ENCODE data around the gene CITED4. TPM values are rescaled to one million over a fixed set of nuclear protein-coding genes. Genes with fewer than 3 reads are reported as not detected.

CITED4 gene
- total RNA-seq, 1 experiment from 2014 or later = 9.5 TPM

- TF ChIP-seq, protein P1, sequence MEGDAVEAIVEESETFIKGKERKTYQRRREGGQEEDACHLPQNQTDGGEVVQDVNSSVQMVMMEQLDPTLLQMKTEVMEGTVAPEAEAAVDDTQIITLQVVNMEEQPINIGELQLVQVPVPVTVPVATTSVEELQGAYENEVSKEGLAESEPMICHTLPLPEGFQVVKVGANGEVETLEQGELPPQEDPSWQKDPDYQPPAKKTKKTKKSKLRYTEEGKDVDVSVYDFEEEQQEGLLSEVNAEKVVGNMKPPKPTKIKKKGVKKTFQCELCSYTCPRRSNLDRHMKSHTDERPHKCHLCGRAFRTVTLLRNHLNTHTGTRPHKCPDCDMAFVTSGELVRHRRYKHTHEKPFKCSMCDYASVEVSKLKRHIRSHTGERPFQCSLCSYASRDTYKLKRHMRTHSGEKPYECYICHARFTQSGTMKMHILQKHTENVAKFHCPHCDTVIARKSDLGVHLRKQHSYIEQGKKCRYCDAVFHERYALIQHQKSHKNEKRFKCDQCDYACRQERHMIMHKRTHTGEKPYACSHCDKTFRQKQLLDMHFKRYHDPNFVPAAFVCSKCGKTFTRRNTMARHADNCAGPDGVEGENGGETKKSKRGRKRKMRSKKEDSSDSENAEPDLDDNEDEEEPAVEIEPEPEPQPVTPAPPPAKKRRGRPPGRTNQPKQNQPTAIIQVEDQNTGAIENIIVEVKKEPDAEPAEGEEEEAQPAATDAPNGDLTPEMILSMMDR (conservative IDR thresholded peaks at IDR 0.05) = no peak
- Histone ChIP-seq H3K9me3 (ENCODE audit: control insufficient read depth, low read depth, low read length) (no peaks in the 10 kb centered on the region), H3K23me2 (ENCODE audit: insufficient read length, low read depth, low read length, poor library complexity, severe bottlenecking) (no peaks in the 10 kb centered on the region), H4K5ac (ENCODE audit: insufficient read length, low read depth, low read length) (no peak overlapping the region), H3K14ac (ENCODE audit: insufficient read depth, low read length) (no peak overlapping the region), H3K4me1 (ENCODE audit: insufficient read depth, low read length) (no peaks in the 10 kb centered on the region), H3K27ac (ENCODE audit: insufficient read length, low read depth, low read length) (no peak overlapping the region), H3K79me1 (ENCODE audit: insufficient read depth, low read depth, low read length, poor library complexity, severe bottlenecking) (no peaks in the 10 kb centered on the region), H3K9ac (ENCODE audit: extremely low read depth, insufficient read length, low read length) (no peak overlapping the region), H3K56ac (ENCODE audit: insufficient read length, low read depth, low read length) (no peak overlapping the region), H3K27me3 (ENCODE audit: insufficient read depth, low read length) (no peaks in the 10 kb centered on the region), H3K79me2 (ENCODE audit: insufficient read depth, low read length) (no peaks in the 10 kb centered on the region), H2AK5ac (ENCODE audit: insufficient read length, low read length) (no peak overlapping the region), H3K18ac (ENCODE audit: insufficient read length, low read depth, low read length) (no peak overlapping the region), H2BK5ac (ENCODE audit: insufficient read length, low read length) (no peak overlapping the region), H3K23ac (ENCODE audit: insufficient read length, low read depth, low read length) (no peak overlapping the region), H2BK120ac (ENCODE audit: low read depth, low read length, poor library complexity, severe bottlenecking) (no peak overlapping the region), H2BK12ac (ENCODE audit: insufficient read length, low read depth, low read length) (no peak overlapping the region), H2AFZ (ENCODE audit: low read length) (no peak overlapping the region), H3K4me2 (ENCODE audit: insufficient read depth, insufficient read length, low read length) (no peak overlapping the region), H4K20me1 (ENCODE audit: control insufficient read depth, insufficient read depth, insufficient read length) (no peaks in the 10 kb centered on the region), H3T11ph (ENCODE audit: low read length) (no peak overlapping the region), H2BK20ac (ENCODE audit: low read depth, low read length, poor library complexity, severe bottlenecking) (no peak overlapping the region), H4K91ac (ENCODE audit: insufficient read length, low read depth, low read length) (no peak overlapping the region), H3K4ac (ENCODE audit: low read depth, low read length) (no peak overlapping the region), H4K8ac (replicated peaks; ENCODE audit: insufficient read length, low read depth, low read length) (no peak overlapping the region), H2BK15ac (ENCODE audit: low read depth, low read length) (no peak overlapping the region)
- H3K27me3 Mint-ChIP-seq (ENCODE audit: low read depth) = peaks cover 13% of the 10 kb centered on the region
- H3K4me3 Mint-ChIP-seq = no peak overlapping the region
- H3K27ac Mint-ChIP-seq = no peak overlapping the region
- no peaks in the 10 kb centered on the region; a peak in 2 of 7 replicates for H3K36me3 Mint-ChIP-seq (ENCODE audit: insufficient read depth in 1 of 3, low read depth in 3 of 3)
- DNase-seq = no peak
- H3K9me3 Mint-ChIP-seq = peaks cover 4 to 5% of the 10 kb centered on the region in 2 experiments; a peak in 4 of 5 replicates
- H3K4me1 Mint-ChIP-seq = peaks cover 4 to 8% of the 10 kb centered on the region in 2 experiments
- no CpG with 5 or more reads among the region's 5 CpGs for WGBS (ENCODE audit: extremely low coverage, insufficient read length, low lambda C conversion rate)
Observed at GRCh38 chr1:40839943-40840335, 22.2 kb downstream of the CITED4 start.

Measured in H9 (cell line).